Skeletal muscle tissue (tissue), 4 donors: Measurements from ENCODE around the gene CCDC6. TPM values are rescaled to one million over a fixed set of nuclear protein-coding genes. Genes with fewer than 3 reads are reported as not detected.

ENCODE experiments used
- H3K27ac ChIP-seq: one replicate; pipeline ENCODE4 v1.7.0; 2013; ENCODE audit warnings: mild to moderate bottlenecking, low read depth, low read length, inconsistent platforms
- H3K27me3 ChIP-seq, 3 donors: one replicate each; pipeline ENCODE4 v1.7.0; 2013; ENCODE audit warnings: low read length in 3 of 3; ENCODE audit not compliant: control insufficient read depth in 3 of 3, insufficient read depth in 3 of 3
- H3K36me3 ChIP-seq, 3 donors: one replicate each; pipeline ENCODE4 v1.7.0; 2013; ENCODE audit warnings: low read length in 3 of 3; ENCODE audit not compliant: control insufficient read depth in 3 of 3, insufficient read depth in 3 of 3
- H3K4me1 ChIP-seq, 3 donors: one replicate each; pipeline ENCODE4 v1.7.0; 2013; ENCODE audit warnings: low read length in 3 of 3, mild to moderate bottlenecking in 3 of 3; ENCODE audit not compliant: control insufficient read depth in 3 of 3, insufficient read depth in 3 of 3
- H3K4me3 ChIP-seq, 3 donors: one replicate each; pipeline ENCODE4 v1.7.0; 2013; ENCODE audit warnings: low read length in 3 of 3
- H3K9ac ChIP-seq, 3 donors: one replicate each; pipeline ENCODE4 v1.7.0; 2013; ENCODE audit warnings: low read length in 3 of 3, mild to moderate bottlenecking in 3 of 3, moderate library complexity in 2 of 3, low read depth in 1 of 3
- H3K9me3 ChIP-seq, 3 donors: one replicate each; pipeline ENCODE4 v1.7.0; 2013; ENCODE audit warnings: low read length in 3 of 3; ENCODE audit not compliant: control insufficient read depth in 3 of 3
- total RNA-seq: library from RNA; depleted of rRNA; stranded (reverse); fragments of >200 nt; gene quantifications from one replicate; pipeline ENCODE4 v1.2.3, GENCODE V29; 2014
- donor health status: Osteomylitis.

CCDC6 gene
- total RNA-seq, 1 donor from 2014 or later, result 24.5 TPM

DNA sequence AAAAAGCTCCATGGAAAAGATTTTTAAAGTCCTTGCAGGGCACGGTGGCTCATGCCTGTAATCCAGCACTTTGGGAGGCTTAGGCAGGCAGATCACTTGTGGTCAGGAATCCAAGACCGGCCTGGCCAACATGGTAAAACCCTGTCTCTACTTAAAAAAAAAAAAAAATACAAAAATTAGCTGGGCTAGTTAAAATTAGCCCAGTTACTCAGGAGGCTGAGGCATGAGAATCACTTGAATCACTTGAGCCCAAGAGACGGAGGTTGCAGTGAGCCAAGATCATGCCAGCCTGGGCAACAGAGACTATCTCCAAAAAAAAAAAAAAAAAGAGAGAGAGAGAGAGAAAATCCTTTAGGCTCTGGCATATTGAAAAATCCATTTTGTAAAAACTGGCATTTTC, 61.9 kb downstream of the CCDC6 start:
- Histone ChIP-seq H3K27me3 (no peaks in the 10 kb centered on the region), H3K36me3 (peaks cover 0 to 4% (median 4%) of the 10 kb centered on the region in 3 donors), H3K27ac (no peak overlapping the region)

DNA sequence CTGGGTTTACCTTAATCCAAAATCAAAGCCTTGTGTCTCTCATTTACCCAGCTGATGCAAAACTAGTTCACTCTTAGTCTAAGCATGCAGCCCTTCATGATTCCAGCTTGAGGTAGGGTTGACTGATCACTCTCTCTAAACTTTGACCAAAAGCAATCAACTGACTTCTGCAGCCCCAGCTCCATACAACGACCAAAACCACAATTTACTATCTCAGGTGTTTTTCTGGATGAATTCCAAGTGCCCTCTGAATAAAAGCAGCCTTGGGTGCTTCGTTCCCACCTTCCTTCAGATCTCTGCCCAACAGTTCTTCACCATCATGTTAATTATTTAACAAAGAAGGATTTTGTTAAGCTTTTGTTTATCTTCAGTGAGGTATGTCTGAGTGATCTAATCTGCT, 62.6 kb downstream of the CCDC6 start:
- no peak overlapping the region for H3K27ac ChIP-seq

More for the DNA sequence above, 61.9 kb downstream of the CCDC6 start:
- H3K9ac ChIP-seq, result no peak overlapping the region
- H3K4me3 ChIP-seq, result no peak overlapping the region
- H3K4me1 ChIP-seq, result peaks cover 3 to 10% (median 5%) of the 10 kb centered on the region in 3 donors
- H3K9me3 ChIP-seq, result no peaks in the 10 kb centered on the region

DNA sequence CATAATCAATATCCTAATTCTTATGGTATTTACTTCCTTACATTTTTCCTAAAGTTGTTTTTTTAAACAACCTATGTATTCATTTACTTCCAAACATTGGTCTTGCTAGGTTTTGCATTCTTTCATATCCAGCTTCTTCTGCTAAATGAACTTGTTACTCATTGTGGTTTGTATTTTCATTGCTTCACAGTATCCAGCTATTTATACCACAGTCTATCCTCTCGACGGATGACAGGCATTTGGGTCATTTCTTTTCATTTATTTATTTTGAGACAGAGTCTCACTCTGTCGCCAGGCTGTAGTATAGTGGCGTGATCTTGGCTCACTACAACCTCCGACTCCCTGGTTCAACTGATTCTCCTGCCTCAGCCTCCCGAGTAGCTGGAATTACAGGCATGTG, 66.8 kb downstream of the CCDC6 start:
- no peaks in the 10 kb centered on the region for H3K36me3 ChIP-seq
- no peak overlapping the region for H3K27ac ChIP-seq
- H3K4me1 ChIP-seq, result peaks cover 0 to 14% (median 8%) of the 10 kb centered on the region in 3 donors
- no peaks in the 10 kb centered on the region for H3K9me3 ChIP-seq
- H3K4me3 ChIP-seq, result no peak overlapping the region
- H3K27me3 ChIP-seq, result no peaks in the 10 kb centered on the region
- no peak overlapping the region for H3K9ac ChIP-seq

More for the DNA sequence above, 62.6 kb downstream of the CCDC6 start:
- no peaks in the 10 kb centered on the region for H3K9me3 ChIP-seq
- H3K27me3 ChIP-seq, result no peaks in the 10 kb centered on the region
- peaks cover 0 to 4% (median 0%) of the 10 kb centered on the region in 3 donors for H3K36me3 ChIP-seq
- no peak overlapping the region for H3K9ac ChIP-seq
- H3K4me1 ChIP-seq, result peaks cover 0 to 5% (median 5%) of the 10 kb centered on the region in 3 donors
- no peak overlapping the region for H3K4me3 ChIP-seq

DNA sequence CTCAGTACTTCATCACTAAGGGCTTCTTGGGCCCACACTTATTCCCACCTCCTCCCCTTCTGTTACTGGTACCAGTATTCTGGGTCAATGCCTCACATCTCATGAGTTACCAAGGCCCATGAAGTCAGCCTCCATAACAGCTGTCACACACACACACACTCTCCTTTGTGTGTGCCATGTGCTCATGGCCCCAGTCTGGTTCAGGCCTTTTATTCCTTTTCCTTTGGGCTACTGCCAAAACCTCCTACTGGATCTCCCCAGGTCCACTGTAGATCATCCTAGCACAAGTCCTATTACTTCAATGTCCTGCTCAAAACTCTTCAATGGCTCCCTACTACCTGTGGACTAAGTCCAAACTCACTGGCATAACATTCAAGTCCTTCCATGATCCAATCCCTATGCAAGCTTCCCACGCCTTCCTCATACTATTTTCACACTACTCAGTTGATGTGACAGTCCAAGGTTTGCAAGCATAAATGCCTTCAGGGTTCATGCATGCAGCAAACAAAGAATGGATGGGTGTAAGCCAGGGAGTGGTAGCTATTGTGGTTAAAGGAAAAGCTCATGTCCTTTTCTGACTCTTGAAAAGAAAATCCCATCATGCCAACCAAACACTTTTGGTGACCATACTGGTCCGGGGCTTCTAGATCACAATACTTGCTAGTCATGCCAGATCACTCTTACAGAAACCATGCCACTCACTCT, 68.1 kb downstream of the CCDC6 start:
- Histone ChIP-seq H3K9ac (no peak overlapping the region), H3K9me3 (no peaks in the 10 kb centered on the region)

DNA sequence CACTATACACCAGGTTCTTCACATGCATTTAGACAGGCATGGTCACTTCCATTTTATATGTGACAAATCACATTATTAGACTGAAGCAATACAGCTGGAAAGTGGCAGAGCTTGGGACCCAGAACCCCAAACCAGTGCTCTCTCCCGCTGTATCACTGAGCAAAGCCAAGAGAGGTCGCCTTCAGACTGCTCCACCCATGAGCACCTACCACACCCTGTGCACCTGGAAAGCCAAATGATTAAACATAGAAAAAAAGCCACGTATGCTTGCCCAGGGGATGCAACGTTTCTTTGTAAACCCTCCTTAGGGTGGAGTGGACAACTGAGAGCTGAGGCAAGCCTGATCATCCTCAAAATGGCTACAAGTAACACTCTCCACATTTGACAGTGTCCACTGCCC, 72.5 kb downstream of the CCDC6 start:
- no peak overlapping the region for H3K4me3 ChIP-seq
- H3K9me3 ChIP-seq, result no peaks in the 10 kb centered on the region
- H3K36me3 ChIP-seq, result peaks cover 0 to 6% (median 4%) of the 10 kb centered on the region in 3 donors
- no peak overlapping the region for H3K9ac ChIP-seq
- no peak overlapping the region for H3K27ac ChIP-seq
- peaks cover 0 to 16% (median 4%) of the 10 kb centered on the region in 3 donors for H3K4me1 ChIP-seq
- no peaks in the 10 kb centered on the region for H3K27me3 ChIP-seq

More for the DNA sequence above, 68.1 kb downstream of the CCDC6 start:
- H3K27me3 ChIP-seq, result no peaks in the 10 kb centered on the region
- no peak overlapping the region for H3K27ac ChIP-seq
- H3K36me3 ChIP-seq, result no peaks in the 10 kb centered on the region
- peaks cover 0 to 13% (median 4%) of the 10 kb centered on the region in 3 donors for H3K4me1 ChIP-seq
- H3K4me3 ChIP-seq, result no peak overlapping the region

DNA sequence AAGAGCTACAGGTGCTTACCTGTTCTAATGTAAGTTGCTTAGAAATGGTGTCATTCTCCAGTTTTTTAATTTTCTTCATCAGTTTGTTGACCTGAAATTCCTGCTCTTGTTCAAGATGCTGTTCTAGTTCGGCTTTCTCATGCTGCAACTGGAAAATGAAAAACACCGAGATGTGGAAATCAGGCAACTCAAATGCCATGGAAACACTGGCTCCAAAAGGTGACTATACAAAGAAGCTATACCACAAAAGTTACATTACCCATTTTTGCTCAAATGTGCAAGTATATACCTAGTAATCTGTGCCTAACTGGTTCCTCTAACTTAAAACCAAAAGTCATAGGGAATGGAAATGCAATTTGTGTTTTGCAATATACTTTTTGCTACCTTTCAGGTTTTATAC, 73.8 kb downstream of the CCDC6 start:
- Histone ChIP-seq H3K27ac (no peak overlapping the region), H3K9me3 (no peaks in the 10 kb centered on the region), H3K9ac (no peak overlapping the region), H3K4me1 (peaks cover 0 to 19% (median 8%) of the 10 kb centered on the region in 3 donors), H3K36me3 (peaks cover 0 to 6% (median 4%) of the 10 kb centered on the region in 3 donors), H3K27me3 (no peaks in the 10 kb centered on the region), H3K4me3 (no peak overlapping the region)

DNA sequence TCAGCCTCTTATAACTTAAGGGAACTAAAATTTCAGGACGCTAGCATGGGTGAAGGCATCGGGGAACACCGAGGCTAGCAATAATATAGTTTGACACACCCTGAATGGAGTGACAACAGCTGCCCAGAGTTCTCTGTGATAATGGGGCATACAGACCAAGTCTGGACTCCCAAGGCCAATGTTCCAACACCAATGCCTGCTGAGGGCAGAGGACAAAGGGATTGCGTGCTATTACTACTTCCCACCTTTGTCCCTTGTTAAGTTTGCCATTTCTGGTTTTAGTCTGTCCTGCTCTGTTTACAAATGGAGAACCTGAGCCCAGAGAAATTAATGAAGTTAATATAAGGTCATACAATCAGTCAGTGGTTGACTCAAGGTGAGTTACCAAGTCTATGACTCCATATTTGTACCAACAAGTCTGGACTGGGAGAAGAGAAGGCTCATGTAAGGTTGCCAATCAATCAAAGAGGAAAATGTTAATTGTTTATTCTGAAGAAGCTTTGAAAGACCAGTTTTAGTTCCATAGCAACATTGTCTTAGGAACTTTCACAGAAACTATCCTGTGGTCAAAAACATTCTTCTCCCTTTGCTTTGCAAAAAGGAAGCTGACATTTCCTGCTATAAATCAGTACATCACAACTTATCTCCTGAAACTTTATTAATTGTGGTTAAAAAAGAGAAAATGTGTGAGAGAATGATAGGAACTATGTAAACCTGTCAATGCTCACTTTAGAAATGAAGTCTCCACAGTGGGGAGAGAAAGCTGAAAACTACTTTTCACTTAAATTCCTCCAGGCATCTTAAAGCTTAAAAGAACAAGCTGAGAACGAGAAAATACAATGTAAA, 74.5 kb downstream of the CCDC6 start:
- Histone ChIP-seq H3K4me1 (peaks cover 2 to 19% (median 9%) of the 10 kb centered on the region in 3 donors), H3K36me3 (peaks cover 0 to 6% (median 4%) of the 10 kb centered on the region in 3 donors), H3K9ac (no peak overlapping the region), H3K4me3 (no peak overlapping the region), H3K27me3 (no peaks in the 10 kb centered on the region), H3K27ac (no peak overlapping the region), H3K9me3 (no peaks in the 10 kb centered on the region)

DNA sequence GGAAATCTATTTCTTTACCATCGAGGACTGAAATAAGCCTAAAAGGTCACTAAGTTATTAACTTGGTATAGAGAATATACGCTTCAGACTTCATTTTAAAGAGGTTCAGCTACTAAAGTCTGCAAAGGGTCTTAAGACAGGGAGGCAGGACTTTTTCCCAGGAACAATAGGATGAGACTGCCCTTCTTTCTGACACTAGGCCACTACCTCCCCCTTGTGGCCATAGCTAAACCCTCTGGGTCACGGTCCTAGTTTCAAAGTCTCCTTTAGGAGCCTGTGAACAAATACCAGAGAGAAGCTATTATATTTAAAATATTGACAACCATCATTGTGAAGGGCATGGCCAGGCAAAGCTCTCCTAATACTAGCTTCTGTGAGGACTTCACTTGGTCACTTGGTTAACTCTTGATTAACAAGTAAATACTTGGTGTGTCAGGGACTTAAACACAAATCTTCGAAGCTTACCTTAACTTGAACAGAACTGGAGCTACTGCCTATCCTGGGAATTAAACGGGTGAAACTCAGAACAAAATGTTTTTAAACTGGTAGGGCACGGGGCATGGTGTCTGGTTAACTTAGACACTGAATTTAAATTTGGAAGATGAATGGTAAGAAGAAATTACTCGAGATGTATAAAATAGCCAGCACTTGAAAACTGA, 75.6 kb downstream of the CCDC6 start:
- H3K36me3 ChIP-seq, result peaks cover 0 to 6% (median 4%) of the 10 kb centered on the region in 3 donors
- H3K27me3 ChIP-seq, result no peaks in the 10 kb centered on the region
- peaks cover 8 to 25% (median 16%) of the 10 kb centered on the region in 3 donors for H3K4me1 ChIP-seq
- no peak overlapping the region for H3K9ac ChIP-seq
- H3K9me3 ChIP-seq, result no peaks in the 10 kb centered on the region
- H3K4me3 ChIP-seq, result no peak overlapping the region
- H3K27ac ChIP-seq, result no peak overlapping the region

DNA sequence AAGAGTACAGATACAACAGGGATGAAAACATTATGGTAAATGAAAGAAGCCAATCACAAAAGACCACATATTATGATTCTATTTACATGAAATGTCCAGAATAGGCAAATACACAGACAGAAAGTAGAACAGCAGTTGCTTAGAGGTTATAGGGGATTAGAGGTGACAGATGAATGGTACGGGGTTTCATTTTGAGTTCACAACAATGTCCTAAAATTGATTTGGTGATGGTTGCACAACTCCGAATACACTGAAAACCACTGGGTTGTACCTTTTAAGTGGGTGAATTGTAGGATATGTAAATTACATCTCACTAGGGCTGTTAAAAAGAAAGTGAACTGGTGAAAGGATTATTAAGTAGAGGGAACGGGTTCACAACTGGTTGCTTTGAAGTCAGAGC, 76.8 kb downstream of the CCDC6 start:
- Histone ChIP-seq H3K36me3 (peaks cover 0 to 6% (median 4%) of the 10 kb centered on the region in 3 donors), H3K4me3 (no peak overlapping the region), H3K27ac (no peak overlapping the region), H3K4me1 (peaks cover 8 to 19% (median 13%) of the 10 kb centered on the region in 3 donors), H3K9ac (no peak overlapping the region), H3K9me3 (no peaks in the 10 kb centered on the region), H3K27me3 (no peaks in the 10 kb centered on the region)
